ENCODE measurements around the gene ELMO1. TPM values are rescaled to one million over a fixed set of nuclear protein-coding genes. Genes with fewer than 3 reads are reported as not detected.
A peak's percentile ranks its signal among the peaks of the same experiment; 100 is the strongest.

The ELMO1 gene
- polyA plus RNA-seq, 2 of the 4 experiments (the other 2 are of a cell fraction) = 2.3 to 6.1 TPM

- H3K4me3 ChIP-seq = no peak overlapping the region
- no peak overlapping the region for H3K4me2 ChIP-seq
- WGBS (ENCODE audit: missing lambda C conversion rate) = 46% methylated on average over 8 of the region's 8 CpGs
- peaks cover 11% of the 10 kb centered on the region; the same call in 2 of the 3 replicates for H3K4me1 ChIP-seq
- CTCF ChIA-PET = no interaction called here
- no peaks in the 10 kb centered on the region for H3K9me3 ChIP-seq
- POLR2A ChIA-PET = no interaction called here
- no peak for FAIRE-seq
- ATAC-seq = no peak
- no peak for DNase-seq (ENCODE audit: low read depth in 1 of 2, low spot score in 1 of 2)
- H3K27ac ChIP-seq = no peak overlapping the region
- TF ChIP-seq RAD21 (conservative IDR thresholded peaks at IDR 0.05 in 1 of 2, IDR thresholded peaks at IDR 0.05 in 1 of 2) (no peak), HDAC2 (IDR thresholded peaks at IDR 0.05) (no peak), ESRRA (IDR thresholded peaks at IDR 0.05; ENCODE audit: borderline replicate concordance, low read length) (no peak), HOXB13 (CRISPR knock-in tag; IDR thresholded peaks at IDR 0.05; ENCODE audit: low read depth) (no peak)
Observed at GRCh38 chr7:37432281-37432920, 16.3 kb downstream of the ELMO1 start.

DNA sequence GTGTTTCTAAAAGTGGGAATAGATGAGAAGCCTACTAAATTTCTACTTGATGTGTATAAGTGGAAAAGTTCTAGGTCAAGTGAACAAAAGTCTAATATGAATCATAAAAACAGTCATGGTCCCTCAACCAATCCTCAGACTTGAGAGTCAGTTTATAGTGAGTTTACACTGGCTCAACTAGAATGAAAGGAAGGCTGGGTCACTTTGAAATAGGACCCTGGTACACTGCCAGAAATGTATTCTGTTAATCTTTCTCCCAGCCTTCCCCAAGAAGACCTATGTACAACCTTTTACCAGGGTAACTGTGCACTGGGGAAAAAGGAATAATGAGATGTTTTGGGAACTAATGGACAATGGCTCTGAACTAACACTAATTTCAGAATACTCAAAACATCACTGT is 17.3 kb downstream of the ELMO1 start:
- peak overlapping the region; percentile 35; the same call in 2 of the 3 replicates for H3K4me2 ChIP-seq
- no peaks in the 10 kb centered on the region for H3K9me3 ChIP-seq
- H3K4me3 ChIP-seq = no peak overlapping the region
- H3K4me1 ChIP-seq = peaks cover 20% of the 10 kb centered on the region; the same call in 2 of the 3 replicates
- ATAC-seq (no peak), DNase-seq (ENCODE audit: low read depth in 1 of 2, low spot score in 1 of 2) (no peak), FAIRE-seq (no peak)
- no peak overlapping the region for H3K27ac ChIP-seq
- no peak for TF ChIP-seq ZSCAN20 (CRISPR knock-in tag; IDR thresholded peaks at IDR 0.05)
- TF ChIP-seq, protein P1, sequence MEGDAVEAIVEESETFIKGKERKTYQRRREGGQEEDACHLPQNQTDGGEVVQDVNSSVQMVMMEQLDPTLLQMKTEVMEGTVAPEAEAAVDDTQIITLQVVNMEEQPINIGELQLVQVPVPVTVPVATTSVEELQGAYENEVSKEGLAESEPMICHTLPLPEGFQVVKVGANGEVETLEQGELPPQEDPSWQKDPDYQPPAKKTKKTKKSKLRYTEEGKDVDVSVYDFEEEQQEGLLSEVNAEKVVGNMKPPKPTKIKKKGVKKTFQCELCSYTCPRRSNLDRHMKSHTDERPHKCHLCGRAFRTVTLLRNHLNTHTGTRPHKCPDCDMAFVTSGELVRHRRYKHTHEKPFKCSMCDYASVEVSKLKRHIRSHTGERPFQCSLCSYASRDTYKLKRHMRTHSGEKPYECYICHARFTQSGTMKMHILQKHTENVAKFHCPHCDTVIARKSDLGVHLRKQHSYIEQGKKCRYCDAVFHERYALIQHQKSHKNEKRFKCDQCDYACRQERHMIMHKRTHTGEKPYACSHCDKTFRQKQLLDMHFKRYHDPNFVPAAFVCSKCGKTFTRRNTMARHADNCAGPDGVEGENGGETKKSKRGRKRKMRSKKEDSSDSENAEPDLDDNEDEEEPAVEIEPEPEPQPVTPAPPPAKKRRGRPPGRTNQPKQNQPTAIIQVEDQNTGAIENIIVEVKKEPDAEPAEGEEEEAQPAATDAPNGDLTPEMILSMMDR (IDR thresholded peaks at IDR 0.05) = no peak
- no peak for TF ChIP-seq HOXA7 (CRISPR knock-in tag; IDR thresholded peaks at IDR 0.05)
- no peak for TF ChIP-seq GATA3 (IDR thresholded peaks at IDR 0.05; ENCODE audit: borderline replicate concordance)
- TF ChIP-seq SREBF2 (IDR thresholded peaks at IDR 0.05) = no peak
- no peak for TF ChIP-seq ESRRA (IDR thresholded peaks at IDR 0.05; ENCODE audit: borderline replicate concordance, low read length)
- no peak for TF ChIP-seq TFCP2L1 (CRISPR knock-in tag; IDR thresholded peaks at IDR 0.05)
- no peak for TF ChIP-seq JUN (IDR thresholded peaks at IDR 0.05)
- TF ChIP-seq, protein P2, sequence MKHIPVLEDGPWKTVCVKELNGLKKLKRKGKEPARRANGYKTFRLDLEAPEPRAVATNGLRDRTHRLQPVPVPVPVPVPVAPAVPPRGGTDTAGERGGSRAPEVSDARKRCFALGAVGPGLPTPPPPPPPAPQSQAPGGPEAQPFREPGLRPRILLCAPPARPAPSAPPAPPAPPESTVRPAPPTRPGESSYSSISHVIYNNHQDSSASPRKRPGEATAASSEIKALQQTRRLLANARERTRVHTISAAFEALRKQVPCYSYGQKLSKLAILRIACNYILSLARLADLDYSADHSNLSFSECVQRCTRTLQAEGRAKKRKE (CRISPR knock-in tag; IDR thresholded peaks at IDR 0.05; ENCODE audit: low read depth) = no peak
- no peak for TF ChIP-seq BHLHE40 (IDR thresholded peaks at IDR 0.05; ENCODE audit: low read depth, low read length)
- no peak for TF ChIP-seq EP300 (IDR thresholded peaks at IDR 0.05)
- no peak for TF ChIP-seq CBX2 (IDR thresholded peaks at IDR 0.05; ENCODE audit: borderline replicate concordance, low read depth)
- no peak for TF ChIP-seq MAFK (IDR thresholded peaks at IDR 0.05; ENCODE audit: partially characterized antibody)
- no peak for TF ChIP-seq EHMT2 (IDR thresholded peaks at IDR 0.05; ENCODE audit: low read depth)
- TF ChIP-seq, protein P3, sequence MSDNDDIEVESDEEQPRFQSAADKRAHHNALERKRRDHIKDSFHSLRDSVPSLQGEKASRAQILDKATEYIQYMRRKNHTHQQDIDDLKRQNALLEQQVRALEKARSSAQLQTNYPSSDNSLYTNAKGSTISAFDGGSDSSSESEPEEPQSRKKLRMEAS (IDR thresholded peaks at IDR 0.05) = no peak
- TF ChIP-seq ZFP36 (IDR thresholded peaks at IDR 0.05; ENCODE audit: borderline replicate concordance, partially characterized antibody) = no peak
- TF ChIP-seq HES2 (IDR thresholded peaks at IDR 0.05) = no peak
- no peak for TF ChIP-seq MAZ (IDR thresholded peaks at IDR 0.05; ENCODE audit: borderline replicate concordance, low read depth, low read length)
- no peak for TF ChIP-seq FOXS1 (CRISPR knock-in tag; IDR thresholded peaks at IDR 0.05)
- POLR2A ChIA-PET = no interaction called here
- CTCF ChIA-PET = no interaction called here

DNA sequence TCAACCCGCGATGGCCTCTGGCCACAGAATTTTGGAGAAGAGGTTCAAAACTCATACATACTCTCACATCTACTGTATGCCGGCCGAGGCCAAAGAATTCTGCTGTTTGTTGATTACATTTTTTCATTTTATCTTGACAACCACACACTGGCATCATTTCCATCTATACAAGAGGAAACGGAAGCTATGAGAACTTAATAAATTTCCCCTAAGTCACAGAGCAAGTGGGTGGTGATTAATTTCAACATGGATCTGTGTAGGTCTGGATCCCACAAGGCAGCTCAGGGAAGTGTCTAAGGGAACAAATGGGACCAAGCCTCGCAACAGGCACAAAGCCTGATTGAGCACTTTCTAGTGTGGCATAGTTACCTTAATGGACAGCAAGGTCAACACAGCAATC is 18.0 kb downstream of the ELMO1 start:
- no peak for DNase-seq (ENCODE audit: low read depth in 1 of 2, low spot score in 1 of 2)
- Histone ChIP-seq H3K9me3 (no peaks in the 10 kb centered on the region), H3K27ac (no peak overlapping the region), H3K4me2 (no peak overlapping the region), H3K4me1 (peaks cover 20% of the 10 kb centered on the region; the same call in 2 of the 3 replicates), H3K4me3 (no peak overlapping the region)
- CTCF ChIA-PET = interaction anchor here (1.2 kb wide), 1 partner anchor 196 kb away, joined by 3 read pairs; no protein-coding TSS in a partner anchor
- WGBS (ENCODE audit: missing lambda C conversion rate) = 89% methylated on average over 6 of the region's 6 CpGs
- FAIRE-seq = no peak
- POLR2A ChIA-PET = no interaction called here
- ATAC-seq = no peak
- TF ChIP-seq, protein P2 (CRISPR knock-in tag; IDR thresholded peaks at IDR 0.05; ENCODE audit: low read depth) = no peak
- TF ChIP-seq KDM5A (IDR thresholded peaks at IDR 0.05) = no peak
- TF ChIP-seq, protein P1 (IDR thresholded peaks at IDR 0.05) = no peak
- TF ChIP-seq TFCP2L1 (CRISPR knock-in tag; IDR thresholded peaks at IDR 0.05) = no peak
- TF ChIP-seq, protein P4, sequence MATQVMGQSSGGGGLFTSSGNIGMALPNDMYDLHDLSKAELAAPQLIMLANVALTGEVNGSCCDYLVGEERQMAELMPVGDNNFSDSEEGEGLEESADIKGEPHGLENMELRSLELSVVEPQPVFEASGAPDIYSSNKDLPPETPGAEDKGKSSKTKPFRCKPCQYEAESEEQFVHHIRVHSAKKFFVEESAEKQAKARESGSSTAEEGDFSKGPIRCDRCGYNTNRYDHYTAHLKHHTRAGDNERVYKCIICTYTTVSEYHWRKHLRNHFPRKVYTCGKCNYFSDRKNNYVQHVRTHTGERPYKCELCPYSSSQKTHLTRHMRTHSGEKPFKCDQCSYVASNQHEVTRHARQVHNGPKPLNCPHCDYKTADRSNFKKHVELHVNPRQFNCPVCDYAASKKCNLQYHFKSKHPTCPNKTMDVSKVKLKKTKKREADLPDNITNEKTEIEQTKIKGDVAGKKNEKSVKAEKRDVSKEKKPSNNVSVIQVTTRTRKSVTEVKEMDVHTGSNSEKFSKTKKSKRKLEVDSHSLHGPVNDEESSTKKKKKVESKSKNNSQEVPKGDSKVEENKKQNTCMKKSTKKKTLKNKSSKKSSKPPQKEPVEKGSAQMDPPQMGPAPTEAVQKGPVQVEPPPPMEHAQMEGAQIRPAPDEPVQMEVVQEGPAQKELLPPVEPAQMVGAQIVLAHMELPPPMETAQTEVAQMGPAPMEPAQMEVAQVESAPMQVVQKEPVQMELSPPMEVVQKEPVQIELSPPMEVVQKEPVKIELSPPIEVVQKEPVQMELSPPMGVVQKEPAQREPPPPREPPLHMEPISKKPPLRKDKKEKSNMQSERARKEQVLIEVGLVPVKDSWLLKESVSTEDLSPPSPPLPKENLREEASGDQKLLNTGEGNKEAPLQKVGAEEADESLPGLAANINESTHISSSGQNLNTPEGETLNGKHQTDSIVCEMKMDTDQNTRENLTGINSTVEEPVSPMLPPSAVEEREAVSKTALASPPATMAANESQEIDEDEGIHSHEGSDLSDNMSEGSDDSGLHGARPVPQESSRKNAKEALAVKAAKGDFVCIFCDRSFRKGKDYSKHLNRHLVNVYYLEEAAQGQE (IDR thresholded peaks at IDR 0.05) = no peak
- no peak for TF ChIP-seq EP300 (IDR thresholded peaks at IDR 0.05)

Data from A549 (cell line).